Ovary (tissue), 9 donors: ENCODE measurements around the gene ITGAX. TPM values are rescaled to one million over a fixed set of nuclear protein-coding genes. Genes with fewer than 3 reads are reported as not detected.

Experiments used
- DNase-seq, 5 donors: peaks; one replicate each; pipeline ENCODE4 v3.0.0-alpha.2; 2019 to 2020
- H3K27ac ChIP-seq, 2 donors: fragments of 200-600 bp; one replicate each; pipeline versions ENCODE4 v1.5.1 to v1.8.0; 2019 to 2022
- H3K27me3 ChIP-seq: fragments of 200-600 bp; one replicate; pipeline ENCODE4 v1.8.0; 2022
- H3K36me3 ChIP-seq: fragments of 200-600 bp; sonication (generic); one replicate; pipeline ENCODE4 v1.5.1; 2019
- H3K4me1 ChIP-seq: one replicate; pipeline ENCODE4 v1.8.1; 2013; ENCODE audit warnings: mild to moderate bottlenecking, moderate library complexity; ENCODE audit not compliant: insufficient read depth
- H3K4me3 ChIP-seq: fragments of 200-600 bp; sonication (generic); one replicate; pipeline ENCODE4 v1.5.1; 2017
- H3K9me3 ChIP-seq, 2 donors: fragments of 200-600 bp in 1 of 2; sonication (generic) in 1 of 2; one replicate each; pipeline versions ENCODE4 v1.5.1 to v1.8.1; 2013 to 2019; ENCODE audit warnings: mild to moderate bottlenecking in 1 of 2, moderate library complexity in 1 of 2
- CTCF ChIP-seq, 3 donors: fragments of 450-650 bp in 2 of 3; fragments of 200-600 bp in 1 of 3; IDR thresholded peaks; one replicate each; pipeline versions ENCODE4 v1.5.1 to v1.8.0; 2016 to 2022; ENCODE audit warnings: antibody characterized with exemption in 3 of 3, mild to moderate bottlenecking in 1 of 3
- EP300 ChIP-seq: sonication (generic); formaldehyde crosslinking; IDR thresholded peaks from one replicate; pipeline ENCODE4 v1.6.1; 2017; ENCODE audit warnings: antibody characterized with exemption
- POLR2A ChIP-seq: fragments of 450-650 bp; IDR thresholded peaks from one replicate; pipeline ENCODE4 v1.6.1; 2017; ENCODE audit warnings: antibody characterized with exemption, mild to moderate bottlenecking, moderate library complexity
- WGBS, 3 donors: extraction: QIAGEN DNeasy Blood & Tissue Kit in 1 of 3; methylation state at CpG; one replicate each; pipeline versions ENCODE4 v1.1.5 to v1.1.7; 2013 to 2017; 5-methylcytosine and 5-hydroxymethylcytosine counted together
- intact Hi-C, 4 donors: fragments of 100-400 bp; cut with DNase I; formaldehyde crosslinking; loops; one replicate each; pipeline versions ENCODE4 v1.11.0 to v1.15.1; 2022 to 2023
- polyA plus RNA-seq, 2 donors: library from polyadenylated mRNA; stranded (reverse); fragments of 200-250 nt in 1 of 2; fragments of 350-450 nt in 1 of 2; fragmentation: Illumina TruSeq in 1 of 2; extraction: RNeasy Lipid Tissue Mini Kit (QIAGEN cat#74804) in 1 of 2; gene quantifications; one replicate each; pipeline ENCODE4 v1.2.3, GENCODE V29; 2013 to 2014
- total RNA-seq, 7 donors: library from RNA; depleted of rRNA in 2 of 7; stranded (reverse); fragments of >200 nt in 2 of 7; fragmentation: NEBNext Ultra II Directional in 3 of 7; extraction: Animal tissue kit (Norgen Biotek cat#: 25700) in 3 of 7; gene quantifications; one replicate each; pipeline versions ENCODE4 v1.1.0 to v1.2.4, GENCODE V29; 2016 to 2023
- donor health status: DM: no; HTN: no; CAD: no; lungs with moderate emphysema.
- donor health status: DM: no; HTN: no; CAD: no.
- donor health status: Bipolar disorder and iron deficiency.
- donor health status: DM: yes; HTN: yes; CAD: no.
- donor health status: DM: no; HTN: no; CAD: no.
- donor health status: DM: yes; HTN: yes; CAD: no.

The ITGAX gene
- total and polyA plus RNA-seq, 9 donors = 0.56 to 13.9 (median 2.0) TPM

- H3K4me1 ChIP-seq = no peaks in the 10 kb centered on the region
- DNase-seq = no peak
- H3K4me3 ChIP-seq = no peak overlapping the region
- H3K36me3 ChIP-seq = no peaks in the 10 kb centered on the region
- TF ChIP-seq POLR2A (no peak), EP300 (no peak), CTCF (IDR thresholded peaks at IDR 0.05) (no peak)
- H3K27me3 ChIP-seq = no peaks in the 10 kb centered on the region
- no peaks in the 10 kb centered on the region for H3K9me3 ChIP-seq
- intact Hi-C loops = loop anchor here in 1 of 4 donors (10.0 kb wide), 1 partner anchor 217 kb away; the partner anchor contains the start of gene PYCARD
- 57 to 71% (median 62%) methylated on average over 6 of the region's 6 CpGs for WGBS, 3 donors
- no peak overlapping the region for H3K27ac ChIP-seq
Observed at GRCh38 chr16:31421587-31421986, 66.6 kb downstream of the ITGAX start.

- H3K9me3 ChIP-seq = no peaks in the 10 kb centered on the region
- H3K4me3 ChIP-seq = no peak overlapping the region
- intact Hi-C loops = loop anchor here in 1 of 4 donors (10.0 kb wide), 1 partner anchor 218 kb away; the partner anchor contains the start of gene PYCARD
- TF ChIP-seq POLR2A (no peak), EP300 (no peak), CTCF (IDR thresholded peaks at IDR 0.05) (no peak)
- no peak overlapping the region for H3K27ac ChIP-seq
- H3K36me3 ChIP-seq = no peaks in the 10 kb centered on the region
- H3K4me1 ChIP-seq = peaks cover 3% of the 10 kb centered on the region
- DNase-seq = no peak
- WGBS, 3 donors = 42 to 59% (median 55%) methylated on average over 3 of the region's 3 CpGs
- no peaks in the 10 kb centered on the region for H3K27me3 ChIP-seq
Observed at GRCh38 chr16:31423241-31423640, 68.3 kb downstream of the ITGAX start.

GRCh38 chr16:31423801-31424200 is 68.8 kb downstream of the ITGAX start:
- WGBS, 3 donors = 60 to 70% (median 62%) methylated on average over 12 of the region's 12 CpGs
- H3K4me3 ChIP-seq = no peak overlapping the region
- H3K27ac ChIP-seq = no peak overlapping the region
- TF ChIP-seq CTCF (IDR thresholded peaks at IDR 0.05) (no peak), EP300 (no peak), POLR2A (no peak)
- H3K4me1 ChIP-seq = peaks cover 3% of the 10 kb centered on the region
- DNase-seq = no peak
- intact Hi-C loops = loop anchor here in 1 of 4 donors (10.0 kb wide), 1 partner anchor 219 kb away; the partner anchor contains the start of gene PYCARD
- H3K36me3 ChIP-seq = no peaks in the 10 kb centered on the region
- H3K9me3 ChIP-seq = no peaks in the 10 kb centered on the region
- no peaks in the 10 kb centered on the region for H3K27me3 ChIP-seq

- WGBS, 3 donors = 7 to 12% (median 11%) methylated on average over 71 to 80 of the region's 83 CpGs
- TF ChIP-seq POLR2A (no peak), CTCF (IDR thresholded peaks at IDR 0.05) (no peak), EP300 (no peak)
- Histone ChIP-seq H3K9me3 (no peaks in the 10 kb centered on the region), H3K4me3 (peak overlapping the region; percentile 44), H3K27me3 (no peaks in the 10 kb centered on the region), H3K27ac (peak overlapping the region in 1 of 2 donors; percentile 3), H3K36me3 (no peaks in the 10 kb centered on the region), H3K4me1 (peaks cover 3% of the 10 kb centered on the region)
- intact Hi-C loops = loop anchor here in 1 of 4 donors (10.0 kb wide), 1 partner anchor 223 kb away; the partner anchor contains the start of gene PYCARD
- peak; percentile 66 to 84 (median 78) for DNase-seq
Observed at GRCh38 chr16:31427441-31428278, 72.7 kb downstream of the ITGAX start.
